Fibroblast of peridontal ligament (primary cell): Measurements from ENCODE around the gene PCSK9.

Source experiments
- DNase-seq: peaks from one replicate; pipeline ENCODE4 v3.0.0-alpha.2; 2010; ENCODE audit errors: extremely low read depth

The PCSK9 gene

GRCh38 chr1:55059302-55060132 lies 20.2 kb downstream of the PCSK9 start:
- DNase-seq = no peak

GRCh38 chr1:55060133-55060999 lies 21.0 kb downstream of the PCSK9 start:
- peak; percentile 8 for DNase-seq

GRCh38 chr1:55061000-55061705 lies 21.8 kb downstream of the PCSK9 start:
- no peak for DNase-seq

DNA sequence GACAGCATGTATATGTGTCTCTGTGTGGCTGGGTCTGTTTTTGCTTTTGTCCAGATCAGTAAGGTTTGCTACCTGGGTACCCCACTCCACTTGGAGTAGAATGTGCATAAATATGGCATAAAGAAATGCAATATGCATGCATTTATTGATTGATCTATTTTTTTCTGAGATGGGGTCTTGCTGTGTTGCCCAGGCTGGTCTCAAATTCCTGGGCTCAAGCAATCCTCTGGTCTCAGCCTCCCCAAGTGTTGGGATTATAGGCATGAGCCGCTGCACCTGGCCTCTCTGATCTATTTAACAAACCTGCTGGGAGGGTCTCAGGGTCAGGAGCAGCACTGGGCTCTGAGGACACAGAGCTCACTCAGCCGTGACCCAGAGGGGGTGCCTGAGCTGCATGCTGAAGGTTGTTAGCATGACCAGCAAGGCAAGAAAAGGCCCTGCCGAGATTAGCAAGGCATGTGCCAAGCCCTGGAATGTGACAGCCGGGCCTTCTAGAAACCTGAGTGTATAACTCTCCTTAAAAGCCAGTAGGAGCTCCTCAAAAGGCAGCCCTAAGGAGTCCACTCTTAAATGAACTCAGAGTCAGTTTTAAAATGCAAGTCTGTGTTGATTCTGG lies 22.5 kb downstream of the PCSK9 start:
- DNase-seq = no peak

DNA sequence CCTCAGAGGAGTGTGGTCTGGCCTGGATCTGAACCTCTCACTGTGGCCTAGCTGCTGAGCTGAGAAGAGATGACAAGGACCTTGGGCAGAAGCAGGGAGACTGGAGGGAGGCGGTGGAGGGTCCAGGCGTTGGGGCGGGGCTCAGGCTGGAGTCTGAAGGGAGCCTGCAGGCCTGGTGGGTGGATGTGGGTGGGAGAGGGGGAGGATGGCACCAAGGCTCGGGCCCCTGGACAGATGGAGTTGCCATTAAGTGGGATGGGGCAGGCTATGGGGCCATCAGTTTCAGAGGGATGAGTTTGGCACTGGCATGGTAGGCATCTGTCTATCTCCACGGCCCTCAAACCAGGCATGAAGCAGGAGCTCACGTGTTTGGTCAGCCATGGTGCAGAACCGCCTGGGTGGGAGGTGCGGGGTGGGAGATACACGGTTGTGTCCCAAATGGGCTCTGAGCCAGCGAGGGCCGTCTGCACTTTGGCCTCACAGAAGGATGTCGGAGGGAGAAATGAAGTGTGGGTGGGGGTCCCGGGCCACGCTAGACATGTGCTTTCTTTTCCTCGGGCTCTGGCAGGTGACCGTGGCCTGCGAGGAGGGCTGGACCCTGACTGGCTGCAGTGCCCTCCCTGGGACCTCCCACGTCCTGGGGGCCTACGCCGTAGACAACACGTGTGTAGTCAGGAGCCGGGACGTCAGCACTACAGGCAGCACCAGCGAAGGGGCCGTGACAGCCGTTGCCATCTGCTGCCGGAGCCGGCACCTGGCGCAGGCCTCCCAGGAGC lies 23.6 kb downstream of the PCSK9 start:
- no peak for DNase-seq

- DNase-seq = no peak
Observed at GRCh38 chr1:55063577-55063942, 24.2 kb downstream of the PCSK9 start.

- peak; percentile 12 for DNase-seq
Observed at GRCh38 chr1:55064071-55064581, 24.8 kb downstream of the PCSK9 start.

DNA sequence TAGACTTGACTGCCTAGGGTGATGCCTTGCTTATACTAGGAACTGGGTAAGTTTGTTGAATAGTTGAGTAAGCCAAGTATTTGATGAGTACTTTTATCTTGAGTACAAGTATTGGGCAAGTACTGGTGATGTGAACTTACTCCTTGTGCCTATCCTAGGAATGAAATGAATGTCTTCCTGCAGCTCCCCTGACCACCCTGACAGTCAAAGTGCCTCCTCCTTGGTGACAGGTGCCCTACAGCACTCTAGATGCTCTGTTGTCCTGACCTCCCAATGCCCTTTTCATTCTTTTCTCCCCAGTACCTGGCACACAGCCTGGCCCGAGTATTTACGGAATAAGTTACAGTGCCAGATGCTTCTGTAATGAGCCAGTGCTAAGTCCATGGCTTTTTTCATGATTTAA lies 25.5 kb downstream of the PCSK9 start:
- DNase-seq = peak; percentile 67

DNA sequence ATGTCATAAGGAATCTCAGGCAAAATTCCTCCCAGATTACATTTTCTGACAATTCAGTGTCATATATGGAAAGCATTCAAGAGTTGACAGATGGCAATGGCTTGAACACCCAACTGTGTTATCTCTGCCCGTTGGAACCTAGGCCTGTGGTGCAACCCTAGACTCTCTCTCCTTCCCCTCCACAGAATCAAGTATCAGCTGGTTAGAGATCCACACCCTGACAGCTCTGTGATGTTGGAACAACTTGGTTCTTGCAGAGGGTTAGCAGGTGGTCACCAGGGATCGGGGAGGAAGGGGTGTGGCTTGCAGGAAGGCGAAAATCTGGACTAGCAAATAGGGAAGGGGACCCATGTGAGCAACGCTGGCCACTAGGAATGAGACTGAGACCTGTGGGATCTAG lies 26.3 kb downstream of the PCSK9 start:
- no peak for DNase-seq

GRCh38 chr1:55067022-55067778 lies 27.9 kb downstream of the PCSK9 start:
- no peak for DNase-seq

DNA sequence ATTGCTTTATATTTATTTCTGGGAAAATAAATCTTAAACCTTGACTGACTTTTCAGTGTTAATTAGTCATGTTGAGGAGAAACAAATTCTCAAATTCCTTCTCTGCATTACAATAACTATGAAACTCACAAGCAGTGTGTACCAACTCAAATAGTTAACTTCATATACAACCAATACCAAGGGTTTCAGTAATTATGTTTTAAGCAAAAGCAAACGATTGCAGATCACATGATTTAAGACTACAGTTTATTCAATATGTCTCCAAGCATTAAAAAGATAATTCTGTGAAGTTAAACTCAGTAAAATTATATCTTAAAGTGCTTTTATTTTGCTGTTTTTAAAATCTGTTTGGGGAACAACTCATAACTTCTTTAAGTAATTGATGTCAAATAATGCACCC lies 28.6 kb downstream of the PCSK9 start:
- no peak for DNase-seq

DNA sequence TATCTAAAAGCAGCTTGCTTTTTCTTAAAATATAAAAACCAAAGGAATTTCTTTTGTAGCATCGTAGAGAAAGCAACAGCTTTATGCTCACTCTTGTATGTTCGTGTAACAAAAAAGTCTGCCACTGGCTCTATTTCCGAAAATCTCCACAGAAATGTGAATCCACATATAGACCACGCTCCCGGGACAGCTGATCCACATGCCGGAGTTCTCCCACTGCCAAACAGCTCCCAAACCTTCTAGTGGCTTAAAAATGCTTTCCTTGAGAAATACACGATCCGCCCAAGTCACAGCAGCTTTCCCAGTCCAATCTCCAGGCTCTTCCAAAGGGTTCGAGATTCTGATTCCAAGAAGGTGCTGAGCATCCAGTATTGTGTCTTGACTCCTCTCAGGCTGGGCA lies 29.3 kb downstream of the PCSK9 start:
- DNase-seq = no peak

DNA sequence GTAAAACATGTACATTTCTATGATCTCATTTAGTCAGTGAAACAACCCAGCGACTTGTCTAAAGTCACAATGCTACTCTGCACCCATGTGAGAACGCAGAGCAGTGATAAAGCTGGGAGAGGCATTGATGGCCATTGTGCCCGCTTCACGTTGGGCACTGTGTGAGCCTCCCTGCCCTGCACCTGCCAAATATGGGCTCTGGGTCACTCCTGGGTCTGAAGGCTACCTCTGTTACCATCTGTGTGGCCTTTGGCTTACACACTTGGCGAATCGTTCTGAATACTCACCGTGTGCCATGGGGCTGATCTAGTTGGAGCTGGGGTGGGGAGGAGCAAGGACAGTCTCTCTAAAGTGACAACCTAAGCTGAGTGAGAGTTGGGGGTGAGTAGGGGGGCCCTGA lies 29.9 kb downstream of the PCSK9 start:
- DNase-seq = no peak

- DNase-seq = no peak
Observed at GRCh38 chr1:55070293-55071164, 31.2 kb downstream of the PCSK9 start.

DNA sequence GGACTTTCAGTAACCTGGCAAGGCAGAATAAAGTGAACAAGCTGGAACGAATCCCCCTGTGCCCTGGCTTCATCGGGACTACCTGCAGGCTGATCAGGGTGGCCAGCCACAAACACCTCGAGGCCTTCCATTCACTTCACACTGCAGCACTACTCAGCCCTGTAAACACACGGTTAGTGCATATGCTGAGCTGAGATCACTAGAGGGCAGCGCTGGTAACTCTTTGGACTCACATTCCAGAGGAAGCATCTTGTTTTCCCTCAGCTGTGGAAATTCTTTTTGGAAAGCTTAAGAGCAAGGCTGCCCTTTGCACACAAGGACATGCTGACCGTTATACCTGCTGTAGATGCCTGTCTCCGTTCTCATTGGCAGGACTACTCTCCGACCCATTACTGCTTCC lies 32.1 kb downstream of the PCSK9 start:
- peak; percentile 58 for DNase-seq

- no peak for DNase-seq
Observed at GRCh38 chr1:55073187-55073916, 34.0 kb downstream of the PCSK9 start.

GRCh38 chr1:55074455-55074854 lies 35.1 kb downstream of the PCSK9 start:
- no peak for DNase-seq

DNA sequence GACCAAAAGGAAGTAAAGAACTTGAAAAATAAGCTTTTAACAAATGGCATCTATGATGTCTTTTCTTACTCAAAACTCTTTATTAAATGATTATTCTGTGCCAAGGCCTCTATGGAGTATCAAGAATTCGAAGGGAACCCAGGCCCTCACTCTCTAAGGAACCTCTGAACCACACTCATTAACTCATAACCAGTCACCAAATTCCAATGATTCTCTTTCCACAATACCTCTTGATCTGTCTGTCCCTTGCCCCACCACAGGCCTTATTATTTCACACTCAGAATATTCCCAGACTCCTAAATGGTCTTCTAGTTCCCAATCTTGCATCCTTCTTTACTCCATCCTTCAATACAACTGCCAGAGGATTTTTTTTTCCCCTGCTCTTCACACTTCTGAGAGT lies 37.0 kb downstream of the PCSK9 start:
- DNase-seq = no peak

GRCh38 chr1:55078470-55078869 lies 39.1 kb downstream of the PCSK9 start:
- DNase-seq = no peak
